ENCODE measurements around the gene TEKT3. TPM values are rescaled to one million over a fixed set of nuclear protein-coding genes. Genes with fewer than 3 reads are reported as not detected.

Gene TEKT3
- total RNA-seq, result not detected in 2 replicates
- 0.28 and 0.75 TPM in 2 replicates for polyA plus RNA-seq
- polyA plus RNA-seq (2011; cell fraction: cytosol; rRNA removed), result not detected in 2 replicates
- polyA plus RNA-seq (2011; cell fraction: nucleus; rRNA removed), result 0.80 and 1.6 TPM in 2 replicates
- polyA plus RNA-seq (2012), result not detected in 2 replicates
- 0.53 TPM in 1 of 2 replicates, not detected in the other for polyA minus RNA-seq
- polyA minus RNA-seq (2011; cell fraction: cytosol; rRNA and poly(A)+ RNA removed), result not detected
- polyA minus RNA-seq (2011; cell fraction: nucleus; rRNA and poly(A)+ RNA removed), result 0.96 TPM in 1 of 2 replicates, not detected in the other
- percentile 8 among the genes with signal in this experiment for Bru-seq, nascent RNA
- BruChase-seq, experiment 1, labeled RNA remaining after a 6-hour chase, result percentile 7 among the genes with signal in this experiment
- percentile 11 among the genes with signal in this experiment for BruChase-seq, experiment 2, labeled RNA remaining after a 2-hour chase
- long read RNA-seq, result 0 reads

- dilution Hi-C loops (cut with MboI; ENCODE audit: extremely low pct_ligation_motif_present, low sequenced_read_pairs) (no loop called here), intact Hi-C loops (cut with micrococcal nuclease) (no loop called here)
- Histone ChIP-seq H3K9me1 (replicated peaks; ENCODE audit: control insufficient read depth, extremely low read depth, insufficient read depth, low read length) (no peaks in the 10 kb centered on the region), H3K79me2 (ENCODE audit: control insufficient read depth, insufficient read depth, low read length) (no peaks in the 10 kb centered on the region), H3K4me1 (ENCODE audit: control insufficient read depth, extremely low read depth, insufficient read depth, low read length) (no peaks in the 10 kb centered on the region), H3K27ac (ENCODE audit: insufficient read depth, low read depth, low read length) (no peak within 1 kb of the TSS), H2AFZ (ENCODE audit: low read depth, low read length) (peak within 1 kb of the TSS; percentile 35), H3K4me3 (replicated peaks in 1 of 3; ENCODE audit: insufficient read depth in 1 of 3, low read depth in 1 of 3, low read length in 3 of 3) (peak within 1 kb of the TSS in 2 of 3 experiments; percentile 5 to 32), H4K20me1 (replicated peaks; ENCODE audit: control insufficient read depth, extremely low read depth, insufficient read depth, low read length) (no peaks in the 10 kb centered on the region), H3K27me3 (ENCODE audit: control insufficient read depth in 2 of 2, insufficient read depth in 2 of 2, low read length in 2 of 2) (peaks cover 29 to 40% of the 10 kb centered on the region in 2 experiments), H3K36me3 (ENCODE audit: control insufficient read depth in 2 of 2, extremely low read depth in 1 of 2, insufficient read depth in 2 of 2, low read length in 2 of 2) (no peaks in the 10 kb centered on the region), H3K9ac (replicated peaks; ENCODE audit: extremely low read depth, insufficient read depth, low read length) (no peak within 1 kb of the TSS), H3K9me3 (replicated peaks; ENCODE audit: control insufficient read depth, insufficient read depth, low read length) (no peaks in the 10 kb centered on the region), H3K4me2 (ENCODE audit: insufficient read depth, low read length) (peak within 1 kb of the TSS; percentile 55)
- FAIRE-seq (peak; percentile 57), DNase-seq (ENCODE audit: low read depth, low spot score) (peak; percentile 57)
- peak; percentile 70 for TF ChIP-seq EZH2 (IDR thresholded peaks at IDR 0.05; ENCODE audit: borderline replicate concordance, low read depth, low read length, severe bottlenecking)
- TF ChIP-seq POLR2AphosphoS5 (IDR thresholded peaks at IDR 0.05; ENCODE audit: insufficient read depth, low read depth, low read length), result no peak
- no peak for TF ChIP-seq POLR2A (IDR thresholded peaks at IDR 0.05; ENCODE audit: low read depth, low read length)
- ChIA-PET CTCF (interaction anchor here (1.1 to 1.8 kb wide), 4 partner anchors 9 to 161 kb away, joined by 3 to 7 read pairs (median 3); no protein-coding TSS in a partner anchor), POLR2A (no interaction called here)
- BruUV-seq (replicated peaks), result no TSS peak
Measured at GRCh38 chr17:15341385-15341849, at the start of gene TEKT3. Gene TEKT3 (minus strand): TSS chr17:15341597. CDS start chr17:15331585, 10,012 bp downstream.

- DNase-seq (ENCODE audit: low read depth, low spot score) (no peak), FAIRE-seq (no peak)
- Histone ChIP-seq H3K9me1 (replicated peaks; ENCODE audit: control insufficient read depth, extremely low read depth, insufficient read depth, low read length) (no peaks in the 10 kb centered on the region), H3K27me3 (ENCODE audit: control insufficient read depth in 2 of 2, insufficient read depth in 2 of 2, low read length in 2 of 2) (peaks cover 0 to 5% of the 10 kb centered on the region in 2 experiments), H3K27ac (ENCODE audit: insufficient read depth, low read depth, low read length) (no peak overlapping the region), H3K4me1 (ENCODE audit: control insufficient read depth, extremely low read depth, insufficient read depth, low read length) (peaks cover 3% of the 10 kb centered on the region), H3K36me3 (ENCODE audit: control insufficient read depth in 2 of 2, extremely low read depth in 1 of 2, insufficient read depth in 2 of 2, low read length in 2 of 2) (no peaks in the 10 kb centered on the region), H3K9me3 (replicated peaks; ENCODE audit: control insufficient read depth, insufficient read depth, low read length) (no peaks in the 10 kb centered on the region), H3K79me2 (ENCODE audit: control insufficient read depth, insufficient read depth, low read length) (no peaks in the 10 kb centered on the region), H2AFZ (ENCODE audit: low read depth, low read length) (no peak overlapping the region), H3K9ac (replicated peaks; ENCODE audit: extremely low read depth, insufficient read depth, low read length) (no peak overlapping the region), H4K20me1 (replicated peaks; ENCODE audit: control insufficient read depth, extremely low read depth, insufficient read depth, low read length) (no peaks in the 10 kb centered on the region), H3K4me3 (replicated peaks in 1 of 3; ENCODE audit: insufficient read depth in 1 of 3, low read depth in 1 of 3, low read length in 3 of 3) (no peak overlapping the region), H3K4me2 (ENCODE audit: insufficient read depth, low read length) (no peak overlapping the region)
- no peak for TF ChIP-seq MAX (IDR thresholded peaks at IDR 0.05; ENCODE audit: insufficient read depth, insufficient read length)
- no peak for TF ChIP-seq POLR2A (IDR thresholded peaks at IDR 0.05; ENCODE audit: low read depth, low read length)
- no peak for TF ChIP-seq JUN (IDR thresholded peaks at IDR 0.05; ENCODE audit: borderline replicate concordance, insufficient read depth, insufficient read length, low read depth)
- no peak for TF ChIP-seq POLR2AphosphoS5 (IDR thresholded peaks at IDR 0.05; ENCODE audit: insufficient read depth, low read depth, low read length)
- no peak for TF ChIP-seq CTCF (IDR thresholded peaks at IDR 0.05; ENCODE audit: extremely low read depth in 1 of 2, insufficient read depth in 1 of 2, low read depth in 1 of 2, low read length in 2 of 2)
- TF ChIP-seq MYC (IDR thresholded peaks at IDR 0.05; ENCODE audit: low read depth, low read length), result no peak
- no peak for TF ChIP-seq FOS (IDR thresholded peaks at IDR 0.05; ENCODE audit: borderline replicate concordance, insufficient read depth, low read length)
- TF ChIP-seq EZH2 (IDR thresholded peaks at IDR 0.05; ENCODE audit: borderline replicate concordance, low read depth, low read length, severe bottlenecking), result no peak
- dilution Hi-C loops (cut with MboI; ENCODE audit: extremely low pct_ligation_motif_present, low sequenced_read_pairs) (no loop called here), intact Hi-C loops (cut with micrococcal nuclease) (no loop called here)
- ChIA-PET CTCF (interaction anchor here (1.0 to 1.2 kb wide), 2 partner anchors 10 to 42 kb away, joined by 3 to 5 read pairs; no protein-coding TSS in a partner anchor), POLR2A (no interaction called here)
- BruUV-seq (replicated peaks), result no TSS peak
Measured at GRCh38 chr17:15388356-15389041, 47.1 kb upstream of the TEKT3 start.
